GM19240 (cell line): Measurements from ENCODE around the gene C1orf105.
"Not testable (repeated sequence)": the region's sequence is repeated elsewhere in the genome, so short reads cannot be mapped to it uniquely, and the experiment has no call there.

Experiments
- DNase-seq: peaks from one replicate; pipeline ENCODE4 v3.0.0; 2011; ENCODE audit warnings: low spot score; ENCODE audit not compliant: insufficient read length

Gene C1orf105, protein sequence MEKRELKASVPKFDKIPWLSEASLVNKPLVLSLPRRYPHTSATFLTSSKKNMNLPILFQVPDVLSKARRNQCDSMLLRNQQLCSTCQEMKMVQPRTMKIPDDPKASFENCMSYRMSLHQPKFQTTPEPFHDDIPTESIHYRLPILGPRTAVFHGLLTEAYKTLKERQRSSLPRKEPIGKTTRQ

DNA sequence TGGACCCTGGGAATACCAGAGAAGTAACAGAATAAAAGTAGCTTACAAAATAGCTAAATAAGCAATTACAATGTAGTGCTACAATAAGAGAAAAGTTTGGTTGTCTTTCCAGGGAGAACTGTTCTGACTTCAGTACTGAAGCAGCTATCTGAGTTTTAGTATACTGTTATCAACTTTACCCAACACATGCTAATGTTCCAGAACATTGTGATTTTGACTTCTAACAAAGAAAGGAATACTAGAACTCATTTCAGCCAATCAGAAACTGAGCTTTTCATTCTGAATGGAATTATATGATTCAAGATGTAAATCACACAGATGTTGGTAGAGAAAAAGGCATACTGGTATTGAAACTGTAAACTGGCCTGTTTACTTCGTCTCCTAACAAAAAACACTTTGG, at the start of gene C1orf105:
C1orf105 (plus strand) TSS at position 301 of the 400 bp plus-strand sequence. CDS start 201 bp downstream, outside the sequence.
- no peak for DNase-seq

- DNase-seq = not testable (repeated sequence)
Measured at GRCh38 chr1:172371646-172372045, 48.8 kb upstream of the C1orf105 start.

DNA sequence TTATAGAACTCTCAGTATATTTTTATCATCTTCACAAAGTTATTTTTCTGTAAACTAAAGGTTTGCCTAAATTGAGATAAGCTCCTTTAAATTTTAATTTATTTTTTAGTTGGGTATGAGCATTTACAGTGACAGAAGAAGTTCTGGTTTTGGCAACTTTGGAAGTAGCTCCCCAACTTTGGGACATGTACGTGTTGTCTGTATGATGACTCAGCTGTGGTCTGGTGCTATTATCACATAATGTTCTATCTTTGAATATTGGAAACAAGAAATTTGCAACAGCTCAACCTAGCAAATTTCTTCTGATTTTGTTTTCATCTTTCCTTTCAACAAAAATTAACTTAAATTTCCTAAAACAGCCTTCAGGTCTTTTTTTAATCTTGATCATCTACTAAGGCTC, 46.6 kb upstream of the C1orf105 start:
- DNase-seq = no peak

DNA sequence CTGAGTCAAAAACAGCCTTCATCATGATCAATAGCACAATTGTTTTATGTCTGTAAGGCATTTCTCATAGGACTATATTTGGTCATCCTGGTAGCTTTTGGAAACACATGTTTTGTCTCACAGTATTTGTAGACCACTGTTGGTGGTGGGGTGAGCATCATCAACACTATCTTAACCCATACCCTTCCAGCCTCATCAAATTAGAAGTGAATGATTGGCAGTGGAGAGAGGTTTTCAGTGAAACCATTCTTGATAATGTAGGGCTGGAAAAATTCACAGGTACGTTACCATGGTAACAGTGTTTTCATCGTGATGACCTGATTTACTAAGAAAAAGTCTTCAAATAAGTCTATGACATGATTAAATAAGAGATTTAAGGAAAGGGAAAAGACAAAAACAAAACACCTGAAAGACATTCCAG, 45.3 kb upstream of the C1orf105 start:
- no peak for DNase-seq

DNA sequence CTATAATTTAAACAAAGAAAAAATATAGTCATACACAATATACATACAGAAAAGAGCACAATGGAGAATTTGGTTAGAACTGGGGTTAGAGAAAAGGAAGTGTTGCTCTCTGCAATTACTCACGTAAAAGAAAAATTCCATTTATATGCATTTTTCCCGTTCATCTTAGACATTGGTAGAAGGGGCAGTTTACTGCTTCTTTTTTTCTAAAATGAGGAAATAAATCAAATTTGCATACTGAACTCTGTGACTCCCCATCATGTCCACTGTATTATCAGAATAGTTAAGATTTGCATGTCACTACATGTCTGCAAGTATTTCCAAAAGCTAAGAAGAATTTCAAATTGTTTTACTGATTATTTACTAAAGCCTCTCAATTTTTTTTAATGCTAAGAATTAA, 44.1 kb upstream of the C1orf105 start:
- no peak for DNase-seq

- no peak for DNase-seq
Measured at GRCh38 chr1:172377565-172377964, 42.9 kb upstream of the C1orf105 start.

GRCh38 chr1:172378109-172378760, 42.2 kb upstream of the C1orf105 start:
- DNase-seq = no peak

GRCh38 chr1:172380441-172381244, 39.8 kb upstream of the C1orf105 start:
- DNase-seq = no peak

GRCh38 chr1:172381946-172382345, 38.5 kb upstream of the C1orf105 start:
- DNase-seq = no peak

DNA sequence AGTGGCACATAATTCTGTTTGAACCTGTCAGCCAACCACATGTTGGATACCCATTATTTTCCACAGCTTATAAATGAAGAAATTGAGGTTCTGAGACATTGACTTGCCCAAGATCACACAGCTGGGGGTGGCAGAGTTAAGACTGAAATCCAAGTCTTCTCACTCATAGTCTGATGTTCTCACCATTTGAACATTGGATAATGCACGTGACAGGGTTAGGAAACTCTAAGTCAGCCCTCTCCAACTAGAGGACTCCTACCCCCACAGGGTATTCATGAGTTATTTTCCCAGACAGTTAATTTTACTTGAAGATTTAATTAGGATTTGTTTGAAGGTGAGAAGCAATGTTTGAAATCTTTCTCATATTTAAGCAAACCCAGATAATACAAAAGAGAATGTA, 38.1 kb upstream of the C1orf105 start:
- DNase-seq = no peak

- DNase-seq = no peak
Measured at GRCh38 chr1:172382990-172383389, 37.5 kb upstream of the C1orf105 start.

GRCh38 chr1:172383536-172383935, 36.9 kb upstream of the C1orf105 start:
- DNase-seq = no peak

DNA sequence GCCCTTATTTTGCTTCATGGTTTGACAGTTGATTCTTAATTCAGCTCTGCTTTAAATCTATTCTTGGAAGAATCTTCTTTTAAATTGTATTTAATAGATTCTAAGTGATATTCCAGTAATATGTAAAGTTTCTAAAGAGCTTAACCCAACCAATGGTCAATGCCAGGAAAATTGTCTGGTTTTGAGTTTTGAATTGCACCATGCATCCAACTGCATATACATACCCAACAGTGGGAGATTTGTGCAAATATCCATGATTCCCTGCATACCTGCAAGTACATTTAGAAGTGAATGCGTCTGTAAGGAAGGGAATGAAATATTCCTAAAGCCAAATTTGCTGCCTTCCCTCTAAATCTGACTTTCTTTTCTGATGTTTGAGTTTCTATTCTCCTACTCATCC, 35.8 kb upstream of the C1orf105 start:
- no peak for DNase-seq

- no peak for DNase-seq
Measured at GRCh38 chr1:172386046-172386445, 34.4 kb upstream of the C1orf105 start.

- no peak for DNase-seq
Measured at GRCh38 chr1:172388490-172388889, 32.0 kb upstream of the C1orf105 start.

DNA sequence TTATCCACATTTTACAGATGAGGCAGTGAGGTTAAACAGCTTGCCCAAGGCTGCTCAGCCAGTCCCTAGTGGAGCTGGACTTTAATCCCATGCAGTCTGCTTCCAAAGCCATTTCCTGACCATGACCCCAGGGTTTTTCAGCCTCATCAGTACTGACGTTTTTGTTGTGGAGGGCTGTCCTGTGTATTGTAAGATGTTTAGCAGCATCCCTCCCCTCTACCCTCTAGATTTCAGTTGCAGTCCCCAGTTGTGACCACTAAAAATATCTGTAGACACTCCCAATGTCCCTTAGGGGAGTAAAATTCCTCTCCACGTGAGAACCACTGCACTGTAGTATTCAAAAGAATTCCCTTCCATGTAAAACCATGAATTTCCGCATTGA, 30.2 kb upstream of the C1orf105 start:
- DNase-seq = no peak

DNA sequence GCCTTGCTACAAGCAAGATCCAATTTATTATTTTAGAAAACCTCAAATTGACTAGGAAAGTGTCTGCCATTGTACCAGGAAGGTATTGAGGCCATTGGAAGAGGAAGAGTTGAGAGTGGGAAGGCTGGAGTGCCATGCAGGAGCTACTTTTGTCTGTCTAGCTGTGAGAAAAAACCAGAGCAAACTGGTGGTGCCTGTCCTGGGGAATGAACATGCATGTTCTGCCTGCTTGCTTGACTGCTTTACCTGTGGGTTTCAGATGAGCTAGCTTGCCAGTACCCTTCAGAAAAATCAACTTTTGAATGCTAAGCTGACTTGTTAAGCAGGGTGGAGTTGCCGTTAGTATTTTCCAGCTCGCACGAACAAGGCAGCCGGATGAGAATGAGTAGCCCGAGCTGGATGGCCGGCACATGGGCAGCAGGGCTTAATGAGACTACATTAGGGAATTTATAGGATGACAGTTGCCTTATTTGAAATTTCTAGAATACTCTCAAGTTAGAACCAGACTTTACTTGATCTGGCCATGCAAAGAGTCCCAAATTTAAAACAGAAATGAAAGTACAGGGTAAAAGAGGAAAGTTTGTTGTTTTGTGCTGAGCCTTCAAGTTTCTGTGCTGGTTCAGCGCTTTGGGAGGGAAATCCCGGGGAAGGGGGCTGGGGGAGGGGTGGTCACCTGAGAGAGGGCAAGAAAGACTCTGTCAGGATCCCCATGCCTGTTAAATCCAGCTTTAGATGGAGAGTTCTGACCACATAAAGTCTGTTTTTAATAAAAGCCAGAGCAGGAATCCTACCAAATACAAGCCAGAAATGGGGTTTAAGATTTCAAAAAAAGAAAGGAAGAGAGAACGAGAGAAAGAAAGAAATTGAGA, 29.6 kb upstream of the C1orf105 start:
- DNase-seq = no peak

DNA sequence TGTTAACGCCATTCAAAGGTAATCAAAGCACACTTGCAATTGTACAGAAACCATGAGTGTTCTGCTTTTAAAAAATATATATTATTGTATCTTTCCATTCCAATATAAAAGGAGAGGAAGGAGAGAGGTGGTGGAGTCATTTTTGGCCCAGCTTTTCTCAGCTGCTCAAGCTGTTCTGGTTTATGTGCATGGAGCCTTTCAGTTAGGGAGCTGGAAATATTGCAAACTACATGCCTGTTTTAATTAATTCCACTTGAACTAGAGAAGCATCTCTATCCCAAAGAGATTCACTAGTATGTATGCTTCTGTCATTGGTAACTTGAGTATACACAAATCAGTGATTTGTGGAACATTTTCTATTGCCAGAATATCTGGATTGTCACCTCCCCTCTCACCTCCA, 28.5 kb upstream of the C1orf105 start:
- DNase-seq = no peak

GRCh38 chr1:172393354-172393753, 27.1 kb upstream of the C1orf105 start:
- DNase-seq = no peak

GRCh38 chr1:172394141-172394751, 26.2 kb upstream of the C1orf105 start:
- DNase-seq = peak; percentile 29

GRCh38 chr1:172394811-172395210, 25.7 kb upstream of the C1orf105 start:
- DNase-seq = no peak
